H1 (cell line): ENCODE measurements around the gene MRM2. TPM values are rescaled to one million over a fixed set of nuclear protein-coding genes. Genes with fewer than 3 reads are reported as not detected.
A peak's percentile ranks its signal among the peaks of the same experiment; 100 is the strongest.

Source experiments
- CTCF ChIA-PET: fragments of 300-600 bp; sonication (Branson Sonifier 250); formaldehyde crosslinking; loops from one replicate; lab custom pipeline; 2021; ENCODE audit not compliant: partially characterized antibody; lab: Charles Lee
- POLR2A ChIA-PET: fragments of 300-600 bp; sonication (Branson Sonifier 250); formaldehyde crosslinking; loops from one replicate; lab custom pipeline; 2021; ENCODE audit warnings: inconsistent platforms; ENCODE audit not compliant: partially characterized antibody; lab: Charles Lee
- DNase-seq, 2 experiments: peaks; one replicate each; pipeline versions ENCODE4 v3.0.0 to v3.0.0-alpha.2; 2010 to 2022; ENCODE audit warnings: low spot score in 2 of 2, low read depth in 1 of 2, mixed read lengths in 1 of 2
- FAIRE-seq: peaks from 2 replicates; lab custom pipeline; 2011; peaks lifted over from hg19 to GRCh38; lab: Jason Lieb, UNC
- H2AFZ ChIP-seq: 2 replicates; pipeline ENCODE4 v1.8.1; 2012; ENCODE audit warnings: low read length, inconsistent platforms
- H2AK5ac ChIP-seq: 2 replicates; pipeline ENCODE4 v1.6.1; 2013; ENCODE audit warnings: low read depth, low read length
- H2BK120ac ChIP-seq: replicated peaks from 2 replicates; pipeline ENCODE3; 2013; ENCODE audit warnings: low read depth, low read length, inconsistent platforms
- H2BK12ac ChIP-seq: 2 replicates; pipeline ENCODE4 v1.6.1; 2013; ENCODE audit warnings: low read depth, low read length
- H2BK15ac ChIP-seq: 2 replicates; pipeline ENCODE4 v1.6.1; 2013; ENCODE audit warnings: low read length
- H2BK20ac ChIP-seq: 2 replicates; pipeline ENCODE4 v1.6.1; 2013; ENCODE audit warnings: low read length
- H2BK5ac ChIP-seq: 2 replicates; pipeline ENCODE4 v1.6.1; 2013; ENCODE audit warnings: low read depth, low read length
- H3K14ac ChIP-seq: 2 replicates; pipeline ENCODE4 v1.6.1; 2013; ENCODE audit warnings: inconsistent platforms; ENCODE audit not compliant: insufficient read length
- H3K18ac ChIP-seq: 2 replicates; pipeline ENCODE4 v1.6.1; 2013; ENCODE audit warnings: low read length; ENCODE audit errors: extremely low read depth
- H3K23ac ChIP-seq: 2 replicates; pipeline ENCODE4 v1.6.1; 2013; ENCODE audit warnings: inconsistent platforms; ENCODE audit not compliant: insufficient read length
- H3K23me2 ChIP-seq: 2 replicates; pipeline ENCODE4 v1.6.1; 2013; ENCODE audit warnings: low read depth, low read length
- H3K27ac ChIP-seq: 2 replicates; pipeline ENCODE4 v1.6.1; 2011; ENCODE audit warnings: low read depth, low read length, inconsistent platforms
- H3K27me3 ChIP-seq, 4 experiments: replicated peaks in 1 of 4; 1 replicate in 1 of 4; 2 replicates in 3 of 4; pipeline versions ENCODE4 v1.6.1 to v1.8.1; 2011 to 2013; ENCODE audit warnings: low read length in 3 of 4, mild to moderate bottlenecking in 3 of 4, inconsistent platforms in 2 of 4, mixed read lengths in 2 of 4, moderate library complexity in 1 of 4; ENCODE audit not compliant: control insufficient read depth in 3 of 4, insufficient read depth in 3 of 4; ENCODE audit errors: extremely low read depth in 1 of 4
- H3K36me3 ChIP-seq, 4 experiments: 2 replicates each; pipeline versions ENCODE4 v1.6.1 to v1.8.1; 2011 to 2013; ENCODE audit warnings: mild to moderate bottlenecking in 4 of 4, low read length in 3 of 4, moderate library complexity in 2 of 4, control low read depth in 1 of 4, inconsistent platforms in 1 of 4; ENCODE audit not compliant: insufficient read depth in 4 of 4, control insufficient read depth in 2 of 4
- H3K4ac ChIP-seq: replicated peaks from 2 replicates; pipeline ENCODE3; 2013; ENCODE audit warnings: low read length, low read depth, mixed read lengths, inconsistent platforms; ENCODE audit not compliant: insufficient read length
- H3K4me1 ChIP-seq, 4 experiments: replicated peaks in 1 of 4; 1 replicate in 1 of 4; 2 replicates in 3 of 4; pipeline versions ENCODE4 v1.6.1 to v1.8.1; 2011 to 2013; ENCODE audit warnings: low read length in 3 of 4, inconsistent platforms in 2 of 4, mixed read lengths in 1 of 4; ENCODE audit not compliant: insufficient read depth in 4 of 4, control insufficient read depth in 3 of 4
- H3K4me2 ChIP-seq, 2 experiments: 2 replicates each; pipeline versions ENCODE4 v1.6.1 to v1.8.1; 2011 to 2013; ENCODE audit warnings: low read depth in 2 of 2, low read length in 2 of 2, control low read depth in 1 of 2, inconsistent platforms in 1 of 2, mild to moderate bottlenecking in 1 of 2; ENCODE audit not compliant: insufficient read depth in 1 of 2
- H3K4me3 ChIP-seq, 4 experiments: fragments of 200-600, 300-600 bp in 1 of 4; sonication (generic), shearing (Covaris generic), sonication (Bioruptor Twin) in 1 of 4; 2 replicates each; pipeline versions ENCODE4 v1.5.1 to v1.8.1; 2011 to 2016; ENCODE audit warnings: low read length in 4 of 4, low read depth in 3 of 4, control low read depth in 2 of 4, inconsistent platforms in 2 of 4, mild to moderate bottlenecking in 2 of 4, mixed read lengths in 1 of 4, moderate library complexity in 1 of 4; ENCODE audit not compliant: insufficient read depth in 2 of 4; ENCODE audit errors: extremely low read depth in 1 of 4
- H3K56ac ChIP-seq: replicated peaks from 2 replicates; pipeline ENCODE3; 2013; ENCODE audit warnings: low read depth, mild to moderate bottlenecking, mixed read lengths, low read length, inconsistent platforms; ENCODE audit not compliant: insufficient read length
- H3K79me1 ChIP-seq: 2 replicates; pipeline ENCODE4 v1.6.1; 2013; ENCODE audit warnings: low read depth, low read length, control low read depth
- H3K79me2 ChIP-seq, 2 experiments: 2 replicates each; pipeline versions ENCODE4 v1.6.1 to v1.8.1; 2012 to 2013; ENCODE audit warnings: low read length in 2 of 2, mild to moderate bottlenecking in 2 of 2, inconsistent platforms in 1 of 2; ENCODE audit not compliant: insufficient read depth in 2 of 2, control insufficient read depth in 1 of 2
- H3K9ac ChIP-seq, 4 experiments: replicated peaks in 1 of 4; 1 replicate in 1 of 4; 2 replicates in 3 of 4; pipeline versions ENCODE4 v1.6.1 to v1.8.1; 2011 to 2013; ENCODE audit warnings: low read depth in 3 of 4, low read length in 3 of 4, control low read depth in 2 of 4, mild to moderate bottlenecking in 2 of 4, moderate library complexity in 2 of 4, inconsistent platforms in 1 of 4; ENCODE audit errors: extremely low read depth in 1 of 4
- H3K9me3 ChIP-seq, 2 experiments: 2 replicates each; pipeline versions ENCODE4 v1.6.1 to v1.8.1; 2012 to 2013; ENCODE audit warnings: mild to moderate bottlenecking in 2 of 2, moderate library complexity in 2 of 2, control low read depth in 1 of 2, inconsistent platforms in 1 of 2, low read depth in 1 of 2, low read length in 1 of 2, mixed read lengths in 1 of 2; ENCODE audit not compliant: insufficient read depth in 2 of 2
- H4K20me1 ChIP-seq, 2 experiments: replicated peaks in 1 of 2; 2 replicates each; pipeline versions ENCODE3 to v1.8.1; 2011 to 2013; ENCODE audit warnings: inconsistent platforms in 2 of 2, low read length in 2 of 2, mild to moderate bottlenecking in 1 of 2; ENCODE audit not compliant: insufficient read depth in 2 of 2, control insufficient read depth in 1 of 2
- H4K5ac ChIP-seq: 2 replicates; pipeline ENCODE4 v1.6.1; 2013; ENCODE audit warnings: low read length, low read depth, mixed read lengths, inconsistent platforms; ENCODE audit not compliant: insufficient read length
- H4K8ac ChIP-seq: 2 replicates; pipeline ENCODE4 v1.8.0; 2013; ENCODE audit warnings: mild to moderate bottlenecking, moderate library complexity, low read length, inconsistent platforms; ENCODE audit not compliant: insufficient read depth; ENCODE audit errors: extremely low read depth
- H4K91ac ChIP-seq: replicated peaks from 2 replicates; pipeline ENCODE3; 2013; ENCODE audit warnings: low read length, mixed read lengths, inconsistent platforms; ENCODE audit not compliant: insufficient read length
- BCL11A ChIP-seq, 2 experiments: IDR thresholded peaks; one replicate each; pipeline ENCODE4 v1.6.1; 2011; ENCODE audit warnings: low read depth in 2 of 2, low read length in 2 of 2, mild to moderate bottlenecking in 2 of 2
- BRCA1 ChIP-seq: IDR thresholded peaks from 2 replicates; pipeline ENCODE4 v1.6.1; 2012; ENCODE audit warnings: low read depth, low read length, improper control_type of control experiment
- CREB1 ChIP-seq: IDR thresholded peaks from 2 replicates; pipeline ENCODE4 v1.6.1; 2012; ENCODE audit warnings: inconsistent platforms
- CTBP2 ChIP-seq: IDR thresholded peaks from 2 replicates; pipeline ENCODE4 v1.7.0; 2011; ENCODE audit warnings: borderline replicate concordance, mild to moderate bottlenecking, moderate library complexity, mixed read lengths, low read length; ENCODE audit not compliant: insufficient read depth, insufficient read length
- EGR1 ChIP-seq: IDR thresholded peaks from 2 replicates; pipeline ENCODE4 v1.6.1; 2011; ENCODE audit warnings: low read depth, low read length, borderline replicate concordance
- EZH2 ChIP-seq: fragments of 200-600 bp; sonication (generic); IDR thresholded peaks from 2 replicates; pipeline ENCODE4 v1.7.1; 2012; ENCODE audit warnings: low read depth, mild to moderate bottlenecking, moderate library complexity, low read length, inconsistent platforms; ENCODE audit not compliant: severe bottlenecking
- GABPA ChIP-seq: IDR thresholded peaks from 2 replicates; pipeline ENCODE4 v1.6.1; 2011; ENCODE audit warnings: mild to moderate bottlenecking, low read length, moderate library complexity, borderline replicate concordance; ENCODE audit not compliant: insufficient read depth
- HDAC6 ChIP-seq: IDR thresholded peaks from one replicate; pipeline ENCODE4 v1.7.1; 2012; ENCODE audit warnings: low read depth, mild to moderate bottlenecking, inconsistent platforms, low read length, moderate library complexity
- PHF8 ChIP-seq: fragments of 200-600 bp; sonication (generic); conservative IDR thresholded peaks from 2 replicates; pipeline ENCODE4 v1.7.1; 2012; ENCODE audit warnings: low read depth, mild to moderate bottlenecking, inconsistent platforms, low read length, moderate library complexity
- POU5F1 ChIP-seq: IDR thresholded peaks from 2 replicates; pipeline ENCODE4 v1.6.1; 2011; ENCODE audit warnings: low read depth, mild to moderate bottlenecking, low read length, moderate library complexity
- RBBP5 ChIP-seq: IDR thresholded peaks from 2 replicates; pipeline ENCODE4 v1.7.1; 2012; ENCODE audit warnings: low read depth, mild to moderate bottlenecking, inconsistent platforms, low read length, moderate library complexity, borderline replicate concordance
- RFX5 ChIP-seq: IDR thresholded peaks from 2 replicates; pipeline ENCODE4 v1.6.1; 2011; ENCODE audit warnings: low read depth, low read length, improper control_type of control experiment, borderline replicate concordance
- TAF1 ChIP-seq: IDR thresholded peaks from 2 replicates; pipeline ENCODE4 v1.6.1; 2011; ENCODE audit warnings: mild to moderate bottlenecking, low read depth, low read length
- TEAD4 ChIP-seq: IDR thresholded peaks from 2 replicates; pipeline ENCODE4 v1.6.1; 2012; ENCODE audit warnings: low read depth, low read length, inconsistent platforms, mixed read lengths
- WGBS, 2 experiments: shearing (Covaris generic) in 1 of 2; methylation state at CpG; one replicate each; pipeline versions ENCODE4 v1.1.6 to v1.1.7; 2013 to 2015; ENCODE audit warnings: low lambda C conversion rate in 2 of 2, mixed read lengths in 2 of 2, inconsistent platforms in 1 of 2, low coverage in 1 of 2, missing lambda C conversion rate in 1 of 2; ENCODE audit not compliant: insufficient replicate concordance in 2 of 2, insufficient coverage in 1 of 2, insufficient read length in 1 of 2; ENCODE audit errors: extremely low coverage in 1 of 2, missing lambda C conversion rate in 1 of 2; 5-methylcytosine and 5-hydroxymethylcytosine counted together
- polyA plus RNA-seq, 7 experiments: library from polyadenylated mRNA; depleted of rRNA in 3 of 7; stranded (reverse) in 5 of 7; unstranded in 2 of 7; fragments of >200 nt in 5 of 7; fragments of 200-250 nt in 2 of 7; gene quantifications; 1 replicate in 5 of 7; 2 replicates in 1 of 7; 4 replicates in 1 of 7; pipeline versions ENCODE4 v1.2.1 to v1.2.3, GENCODE V29; 2011 to 2013; ENCODE audit warnings: missing spikeins in 2 of 7, mixed read lengths in 2 of 7
- total RNA-seq: library from RNA; stranded (reverse); fragmentation: NEBNext Ultra II Directional; extraction: Animal tissue kit (Norgen Biotek cat#: 25700); gene quantifications from 2 replicates; pipeline ENCODE4 v1.2.1, GENCODE V29; 2021

The MRM2 gene
- total and polyA plus RNA-seq, 2 of the 8 experiments (the other 6 are each of a cell fraction or from before 2014, with no cell fraction given), result 17.2 to 38.6 TPM

DNA sequence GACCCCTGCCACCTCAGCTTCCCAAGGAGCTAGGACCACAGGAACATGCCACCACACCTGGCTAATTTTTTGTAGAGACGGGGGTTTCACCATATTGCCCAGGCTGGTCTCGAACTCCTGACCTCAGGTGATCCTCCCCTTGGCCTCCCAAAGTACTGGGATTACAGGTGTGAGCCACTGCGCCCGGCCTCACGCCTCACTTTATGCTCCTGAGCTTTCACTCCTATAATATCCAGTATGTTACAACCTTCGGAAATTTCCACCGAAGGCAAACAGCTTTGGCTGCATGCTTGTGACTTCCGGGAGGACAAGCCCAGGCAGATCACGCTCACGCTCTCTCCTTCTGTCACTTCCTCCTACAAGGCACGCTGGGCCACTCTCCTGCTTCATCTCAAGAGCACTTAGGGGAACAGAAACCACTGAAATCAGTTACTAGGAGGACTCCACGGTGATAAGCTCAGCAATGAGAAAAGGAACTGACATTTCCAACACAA lies 4.8 kb downstream of the MRM2 start:
- POLR2A ChIA-PET, result interaction anchor here (1.2 to 1.8 kb wide), 3 partner anchors 13 to 117 kb away, joined by 3 to 4 read pairs (median 3); no protein-coding TSS in a partner anchor
- no peak for DNase-seq
- no peak overlapping the region for H2BK120ac ChIP-seq
- H4K8ac ChIP-seq, result no peak overlapping the region
- no peak overlapping the region; the same call in 1 of the 2 replicates for H3K18ac ChIP-seq
- CTCF ChIA-PET, result interaction anchor here (0.7 to 0.8 kb wide), 2 partner anchors 88 to 111 kb away, joined by 4 read pairs; no protein-coding TSS in a partner anchor
- H2BK5ac ChIP-seq, result 0 out of 2 replicates have a peak overlapping the region, but pooled peaks have one; percentile 78
- no peak overlapping the region for H4K5ac ChIP-seq
- no peak overlapping the region for H3K4ac ChIP-seq
- H3K14ac ChIP-seq, result no peak overlapping the region
- 92% methylated on average over 12 of the region's 12 CpGs; no CpG with 5 or more reads in 1 of the 2 experiments for WGBS, 2 experiments
- peak overlapping the region in 1 of 4 experiments; percentile 4; a peak in 1 of 7 replicates for H3K9ac ChIP-seq
- H3K27ac ChIP-seq, result no peak overlapping the region; the same call in 1 of the 2 replicates
- H3K4me1 ChIP-seq, result no peaks in the 10 kb centered on the region; a peak in 1 of 7 replicates
- H3K27me3 ChIP-seq, result no peaks in the 10 kb centered on the region
- H3K23me2 ChIP-seq, result peaks cover 9% of the 10 kb centered on the region; the same call in 1 of the 2 replicates
- no peak overlapping the region for H2BK20ac ChIP-seq
- no peak overlapping the region for H3K4me2 ChIP-seq
- H4K91ac ChIP-seq, result no peak overlapping the region
- no peak overlapping the region for H3K4me3 ChIP-seq
- no peaks in the 10 kb centered on the region; the same call in 1 of the 2 replicates for H3K79me1 ChIP-seq
- no peak overlapping the region for H2AFZ ChIP-seq
- peaks cover 18 to 49% (median 39%) of the 10 kb centered on the region in 4 experiments for H3K36me3 ChIP-seq
- H3K23ac ChIP-seq, result no peak overlapping the region
- no peak overlapping the region for H2AK5ac ChIP-seq
- FAIRE-seq, result no peak
- H2BK12ac ChIP-seq, result no peak overlapping the region
- peaks cover 0 to 17% of the 10 kb centered on the region in 2 experiments; a peak in 2 of 4 replicates for H3K79me2 ChIP-seq
- no peaks in the 10 kb centered on the region for H3K9me3 ChIP-seq
- peaks cover 0 to 8% of the 10 kb centered on the region in 2 experiments for H4K20me1 ChIP-seq
- no peak overlapping the region for H2BK15ac ChIP-seq
- no peak overlapping the region for H3K56ac ChIP-seq
- TF ChIP-seq RBBP5 (no peak), BCL11A (IDR thresholded peaks at IDR 0.05; ENCODE audit: low read depth in 2 of 2, low read length in 2 of 2) (no peak), PHF8 (no peak), TEAD4 (no peak), CREB1 (no peak), HDAC6 (no peak), EGR1 (no peak), TAF1 (no peak), GABPA (no peak), CTBP2 (no peak), EZH2 (no peak), RFX5 (no peak), POU5F1 (no peak), BRCA1 (no peak)
